GM21526 (cell line): ENCODE results near the gene NES.

Source experiments
- ATAC-seq: cut with Tn5 transposase; IDR thresholded peaks from one replicate; pipeline ENCODE4 v1.9.1; 2021; ENCODE audit warnings: moderate library complexity; ENCODE audit not compliant: unreplicated experiment, low FRiP score

The NES gene

GRCh38 chr1:156704166-156704711 is 27.0 kb upstream of the NES start:
- ATAC-seq, result no peak

GRCh38 chr1:156703741-156704140 is 26.5 kb upstream of the NES start:
- no peak for ATAC-seq

GRCh38 chr1:156703336-156703735 is 26.1 kb upstream of the NES start:
- ATAC-seq, result no peak

GRCh38 chr1:156700736-156701531 is 23.7 kb upstream of the NES start:
- ATAC-seq, result no peak

GRCh38 chr1:156698995-156699394 is 21.8 kb upstream of the NES start:
- no peak for ATAC-seq

GRCh38 chr1:156697481-156697880 is 20.3 kb upstream of the NES start:
- no peak for ATAC-seq

GRCh38 chr1:156696755-156697154 is 19.5 kb upstream of the NES start:
- ATAC-seq, result no peak

- no peak for ATAC-seq
These were observed 17.4 kb upstream of the NES start for GRCh38 chr1:156694690-156694962.

- no peak for ATAC-seq
These were observed 16.9 kb upstream of the NES start for GRCh38 chr1:156693848-156694689.

GRCh38 chr1:156692925-156693847 is 16.0 kb upstream of the NES start:
- no peak for ATAC-seq

GRCh38 chr1:156692441-156692924 is 15.3 kb upstream of the NES start:
- no peak for ATAC-seq

GRCh38 chr1:156691665-156692440 is 14.6 kb upstream of the NES start:
- no peak for ATAC-seq

- ATAC-seq, result no peak
These were observed 14.0 kb upstream of the NES start for GRCh38 chr1:156691191-156691590.

GRCh38 chr1:156690675-156691036 is 13.4 kb upstream of the NES start:
- no peak for ATAC-seq

GRCh38 chr1:156689953-156690674 is 12.9 kb upstream of the NES start:
- ATAC-seq, result no peak

- ATAC-seq, result no peak
These were observed 12.1 kb upstream of the NES start for GRCh38 chr1:156689035-156689952.

- ATAC-seq, result no peak
These were observed 7.1 kb upstream of the NES start for GRCh38 chr1:156684227-156684782.
